OCI-LY1 (cell line): ENCODE measurements around the gene MAGI1.

Experiments
- H2AFZ ChIP-seq: fragments of 200-600 bp; sonication (generic), shearing (Covaris generic); 2 replicates; pipeline ENCODE4 v1.6.0; 2014; ENCODE audit warnings: antibody characterized with exemption, mild to moderate bottlenecking, low read length
- H3F3A ChIP-seq: fragments of 200-600 bp; sonication (generic), shearing (Covaris generic); 2 replicates; pipeline ENCODE4 v1.6.0; 2014; ENCODE audit warnings: mild to moderate bottlenecking, antibody characterized with exemption, low read length, moderate library complexity; ENCODE audit not compliant: insufficient read depth
- H3K27ac ChIP-seq: fragments of 200-600 bp; sonication (generic); 2 replicates; pipeline ENCODE4 v1.5.1; 2014; ENCODE audit warnings: low read length, mixed run types, mild to moderate bottlenecking, low read depth; ENCODE audit not compliant: poor library complexity, severe bottlenecking
- H3K27me3 ChIP-seq: fragments of 200-600 bp; sonication (generic); 2 replicates; pipeline ENCODE4 v1.6.0; 2014; ENCODE audit warnings: antibody characterized with exemption, mild to moderate bottlenecking, low read length, moderate library complexity; ENCODE audit not compliant: insufficient read depth
- H3K36me3 ChIP-seq: fragments of 200-600 bp; sonication (generic); 2 replicates; pipeline ENCODE4 v1.6.1; 2014; ENCODE audit warnings: mild to moderate bottlenecking, antibody characterized with exemption, low read length, moderate library complexity, mixed read lengths; ENCODE audit not compliant: insufficient read depth
- H3K4me1 ChIP-seq: fragments of 200-600 bp; sonication (generic); 2 replicates; pipeline ENCODE4 v1.5.1; 2014; ENCODE audit warnings: mild to moderate bottlenecking, low read length, moderate library complexity; ENCODE audit not compliant: insufficient read depth, severe bottlenecking
- H3K4me2 ChIP-seq: fragments of 200-600 bp; sonication (generic), shearing (Covaris generic); 2 replicates; pipeline ENCODE4 v1.6.1; 2014; ENCODE audit warnings: low read length
- H3K4me3 ChIP-seq: fragments of 200-600 bp; sonication (generic); 2 replicates; pipeline ENCODE4 v1.5.1; 2014; ENCODE audit warnings: low read length, low read depth, mild to moderate bottlenecking, mixed read lengths; ENCODE audit not compliant: poor library complexity, severe bottlenecking
- H3K79me2 ChIP-seq: fragments of 200-600 bp; shearing (Covaris generic); 2 replicates; pipeline ENCODE4 v1.6.1; 2016; ENCODE audit warnings: mixed run types, low read length, mixed read lengths; ENCODE audit not compliant: insufficient read depth
- H3K9ac ChIP-seq: fragments of 200-600 bp; sonication (generic), shearing (Covaris generic); 2 replicates; pipeline ENCODE4 v1.6.1; 2014; ENCODE audit warnings: mild to moderate bottlenecking, low read length, mixed read lengths
- H3K9me2 ChIP-seq: fragments of 200-600 bp; sonication (generic), shearing (Covaris generic); 2 replicates; pipeline ENCODE4 v1.6.1; 2014; ENCODE audit warnings: low read depth, mild to moderate bottlenecking, low read length, mixed read lengths
- H3K9me3 ChIP-seq: fragments of 200-600 bp; shearing (Covaris generic); 2 replicates; pipeline ENCODE4 v1.6.1; 2014; ENCODE audit warnings: low read length, mixed read lengths
- H4K20me1 ChIP-seq: fragments of 200-600 bp; sonication (generic), shearing (Covaris generic); 2 replicates; pipeline ENCODE4 v1.6.0; 2016; ENCODE audit warnings: mild to moderate bottlenecking, low read length; ENCODE audit not compliant: insufficient read depth
- EZH2 ChIP-seq: fragments of 200-600 bp; sonication (generic), shearing (Covaris generic); IDR thresholded peaks from 2 replicates; pipeline ENCODE4 v1.8.0; 2017; ENCODE audit warnings: borderline replicate concordance, mixed run types, mild to moderate bottlenecking, antibody characterized with exemption, low read length, moderate library complexity, mixed read lengths
- TF ChIP-seq, protein P1 (sequence below): fragments of 200-600 bp; sonication (generic), shearing (Covaris generic); IDR thresholded peaks from 2 replicates; pipeline ENCODE4 v1.5.1; 2017; ENCODE audit warnings: mild to moderate bottlenecking, antibody characterized with exemption, low read length, moderate library complexity, mixed read lengths

Gene MAGI1

DNA sequence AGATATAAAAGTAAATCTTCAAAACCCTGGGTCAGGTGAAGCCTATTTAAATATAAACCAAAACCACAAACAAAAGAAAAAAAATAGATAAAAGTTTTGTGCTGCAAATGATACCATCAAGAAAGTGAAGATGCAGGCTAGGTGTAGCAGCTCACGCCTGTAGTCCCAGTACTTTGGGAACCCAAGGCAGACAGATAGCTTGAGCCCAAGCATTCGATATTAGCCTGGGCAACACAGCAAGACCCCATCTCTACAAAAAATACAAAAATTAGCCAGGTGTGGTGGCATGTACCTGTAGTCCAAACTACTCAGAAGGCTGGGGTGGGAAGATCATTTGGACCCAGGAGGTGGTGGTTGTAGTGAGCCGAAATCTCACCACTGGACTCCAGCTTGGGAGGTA is 164.8 kb downstream of the MAGI1 start:
- Histone ChIP-seq H3K9me3 (no peaks in the 10 kb centered on the region), H3K9ac (no peak overlapping the region), H3K4me1 (no peaks in the 10 kb centered on the region)

DNA sequence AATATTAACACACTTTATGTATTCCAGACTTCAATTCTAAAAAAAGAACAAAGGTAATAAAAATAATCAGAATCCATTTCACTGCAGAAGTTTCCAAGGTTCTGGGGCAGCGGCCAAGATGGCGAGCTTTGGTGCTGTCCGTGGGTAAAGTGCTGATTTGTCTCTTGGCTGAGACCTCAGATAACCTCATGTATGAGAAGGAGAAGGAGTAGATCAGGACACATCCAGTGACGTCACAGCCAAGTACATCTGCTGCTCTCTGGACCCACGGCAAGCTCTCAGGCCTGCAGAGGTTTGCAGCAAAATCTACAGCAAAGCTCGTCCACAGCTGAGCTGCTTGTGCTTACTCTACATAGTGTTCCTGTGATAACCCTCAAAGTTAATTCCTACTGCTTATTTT is 165.7 kb downstream of the MAGI1 start:
- TF ChIP-seq, protein P1, sequence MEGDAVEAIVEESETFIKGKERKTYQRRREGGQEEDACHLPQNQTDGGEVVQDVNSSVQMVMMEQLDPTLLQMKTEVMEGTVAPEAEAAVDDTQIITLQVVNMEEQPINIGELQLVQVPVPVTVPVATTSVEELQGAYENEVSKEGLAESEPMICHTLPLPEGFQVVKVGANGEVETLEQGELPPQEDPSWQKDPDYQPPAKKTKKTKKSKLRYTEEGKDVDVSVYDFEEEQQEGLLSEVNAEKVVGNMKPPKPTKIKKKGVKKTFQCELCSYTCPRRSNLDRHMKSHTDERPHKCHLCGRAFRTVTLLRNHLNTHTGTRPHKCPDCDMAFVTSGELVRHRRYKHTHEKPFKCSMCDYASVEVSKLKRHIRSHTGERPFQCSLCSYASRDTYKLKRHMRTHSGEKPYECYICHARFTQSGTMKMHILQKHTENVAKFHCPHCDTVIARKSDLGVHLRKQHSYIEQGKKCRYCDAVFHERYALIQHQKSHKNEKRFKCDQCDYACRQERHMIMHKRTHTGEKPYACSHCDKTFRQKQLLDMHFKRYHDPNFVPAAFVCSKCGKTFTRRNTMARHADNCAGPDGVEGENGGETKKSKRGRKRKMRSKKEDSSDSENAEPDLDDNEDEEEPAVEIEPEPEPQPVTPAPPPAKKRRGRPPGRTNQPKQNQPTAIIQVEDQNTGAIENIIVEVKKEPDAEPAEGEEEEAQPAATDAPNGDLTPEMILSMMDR, result no peak
- TF ChIP-seq EZH2, result no peak
- H3K4me3 ChIP-seq, result no peak overlapping the region
- no peaks in the 10 kb centered on the region for H3K79me2 ChIP-seq
- no peak overlapping the region for H3K27ac ChIP-seq
- no peaks in the 10 kb centered on the region for H4K20me1 ChIP-seq
- H3F3A ChIP-seq, result no peaks in the 10 kb centered on the region
- no peaks in the 10 kb centered on the region for H3K9me2 ChIP-seq
- H3K9ac ChIP-seq, result no peak overlapping the region
- no peaks in the 10 kb centered on the region for H3K9me3 ChIP-seq
- H3K27me3 ChIP-seq, result no peaks in the 10 kb centered on the region
- H3K4me1 ChIP-seq, result no peaks in the 10 kb centered on the region
- H3K36me3 ChIP-seq, result no peaks in the 10 kb centered on the region
- no peak overlapping the region for H3K4me2 ChIP-seq
- no peak overlapping the region for H2AFZ ChIP-seq

More for the DNA sequence above, 164.8 kb downstream of the MAGI1 start:
- H3K27me3 ChIP-seq, result no peaks in the 10 kb centered on the region
- no peak overlapping the region for H3K4me2 ChIP-seq
- no peak for TF ChIP-seq EZH2
- TF ChIP-seq, protein P1, result no peak
- H3K36me3 ChIP-seq, result no peaks in the 10 kb centered on the region
- H4K20me1 ChIP-seq, result no peaks in the 10 kb centered on the region
- no peak overlapping the region for H2AFZ ChIP-seq
- no peaks in the 10 kb centered on the region for H3K9me2 ChIP-seq
- H3K79me2 ChIP-seq, result no peaks in the 10 kb centered on the region
- no peak overlapping the region for H3K4me3 ChIP-seq
- no peaks in the 10 kb centered on the region for H3F3A ChIP-seq
- no peak overlapping the region for H3K27ac ChIP-seq

DNA sequence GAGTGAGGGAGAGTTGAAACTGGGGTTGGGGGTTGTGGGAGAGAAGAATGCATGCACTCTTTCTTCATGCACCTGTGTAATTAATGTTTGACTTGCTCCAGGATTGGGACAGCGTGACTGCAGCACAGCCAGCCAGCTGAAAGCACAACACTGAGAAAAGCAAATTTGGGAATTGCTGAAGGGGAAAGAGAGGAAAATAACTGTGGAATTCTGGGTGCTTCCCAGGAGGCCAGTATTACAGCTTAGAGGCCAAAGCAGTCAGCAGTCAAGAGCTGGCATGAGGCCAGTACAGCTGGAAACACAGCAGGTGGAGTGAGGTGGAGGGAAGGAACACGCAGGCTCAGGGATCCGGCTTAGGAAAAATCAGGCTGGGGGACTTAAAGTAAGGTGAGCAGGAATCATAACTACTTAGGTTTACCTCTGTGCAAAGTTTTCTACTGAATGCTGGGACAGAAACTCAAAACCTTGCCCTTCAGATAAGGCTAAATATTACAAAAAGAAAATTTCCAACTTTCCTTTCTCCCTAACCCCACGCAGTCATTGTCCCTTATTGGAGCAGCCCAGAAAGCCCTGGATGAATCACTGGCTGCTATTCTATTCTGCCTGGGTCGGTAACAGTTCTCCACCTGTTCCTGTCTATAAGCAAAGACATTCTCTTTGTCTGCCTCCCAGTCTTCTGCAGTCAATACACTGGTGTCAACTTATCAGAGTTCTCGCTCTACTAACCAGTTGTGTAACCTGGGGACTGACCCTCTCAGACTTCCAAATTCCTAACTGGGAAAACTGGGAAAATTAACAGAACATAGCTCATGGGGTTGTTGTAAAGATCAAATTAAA is 167.2 kb downstream of the MAGI1 start:
- no peaks in the 10 kb centered on the region for H3K36me3 ChIP-seq
- no peaks in the 10 kb centered on the region for H3F3A ChIP-seq
- H3K4me3 ChIP-seq, result no peak overlapping the region
- no peak overlapping the region for H3K4me2 ChIP-seq
- H3K27me3 ChIP-seq, result no peaks in the 10 kb centered on the region
- TF ChIP-seq, protein P1, result no peak
- no peak for TF ChIP-seq EZH2
- no peaks in the 10 kb centered on the region for H3K9me2 ChIP-seq
- no peaks in the 10 kb centered on the region for H3K79me2 ChIP-seq
- H3K4me1 ChIP-seq, result no peaks in the 10 kb centered on the region
- no peaks in the 10 kb centered on the region for H4K20me1 ChIP-seq
- H2AFZ ChIP-seq, result no peak overlapping the region
- no peak overlapping the region for H3K9ac ChIP-seq
- no peak overlapping the region for H3K27ac ChIP-seq
- H3K9me3 ChIP-seq, result no peaks in the 10 kb centered on the region
